BLaER1 treated with 17β-estradiol and CSF1 and Interleukin-3, amounts not matched to agents 10 nM and 100 nM (cell line): ENCODE measurements around the gene HOXC4.

Experiments
- H3K27ac ChIP-seq, 11 experiments: shearing (Covaris generic); formaldehyde crosslinking; 2 replicates each; pipeline ENCODE4 v1.8.1; 2022
- H3K27me3 ChIP-seq, 11 experiments: shearing (Covaris generic); formaldehyde crosslinking; 2 replicates each; pipeline ENCODE4 v1.8.1; 2022
- H3K36me3 ChIP-seq, 11 experiments: shearing (Covaris generic); formaldehyde crosslinking; 2 replicates each; pipeline ENCODE4 v1.8.1; 2022
- H3K4me1 ChIP-seq, 10 experiments: shearing (Covaris generic); formaldehyde crosslinking; 2 replicates each; pipeline ENCODE4 v1.8.1; 2022
- H3K4me2 ChIP-seq, 11 experiments: shearing (Covaris generic); formaldehyde crosslinking; 2 replicates each; pipeline ENCODE4 v1.8.1; 2022
- H3K4me3 ChIP-seq, 10 experiments: shearing (Covaris generic); formaldehyde crosslinking; 2 replicates each; pipeline ENCODE4 v1.8.1; 2022
- H3K9ac ChIP-seq, 11 experiments: shearing (Covaris generic); formaldehyde crosslinking; 2 replicates each; pipeline ENCODE4 v1.8.1; 2022
- H3K9me3 ChIP-seq, 11 experiments: shearing (Covaris generic); formaldehyde crosslinking; replicated peaks in 1 of 11; 2 replicates each; pipeline ENCODE4 v1.8.1; 2022
- H4K20me1 ChIP-seq, 11 experiments: shearing (Covaris generic); formaldehyde crosslinking; 2 replicates each; pipeline ENCODE4 v1.8.1; 2022
- Cebpa-rat ChIP-seq, 11 experiments: shearing (Covaris generic); IDR thresholded peaks; 2 replicates each; pipeline ENCODE4 v1.8.1; 2022

The HOXC4 gene

DNA sequence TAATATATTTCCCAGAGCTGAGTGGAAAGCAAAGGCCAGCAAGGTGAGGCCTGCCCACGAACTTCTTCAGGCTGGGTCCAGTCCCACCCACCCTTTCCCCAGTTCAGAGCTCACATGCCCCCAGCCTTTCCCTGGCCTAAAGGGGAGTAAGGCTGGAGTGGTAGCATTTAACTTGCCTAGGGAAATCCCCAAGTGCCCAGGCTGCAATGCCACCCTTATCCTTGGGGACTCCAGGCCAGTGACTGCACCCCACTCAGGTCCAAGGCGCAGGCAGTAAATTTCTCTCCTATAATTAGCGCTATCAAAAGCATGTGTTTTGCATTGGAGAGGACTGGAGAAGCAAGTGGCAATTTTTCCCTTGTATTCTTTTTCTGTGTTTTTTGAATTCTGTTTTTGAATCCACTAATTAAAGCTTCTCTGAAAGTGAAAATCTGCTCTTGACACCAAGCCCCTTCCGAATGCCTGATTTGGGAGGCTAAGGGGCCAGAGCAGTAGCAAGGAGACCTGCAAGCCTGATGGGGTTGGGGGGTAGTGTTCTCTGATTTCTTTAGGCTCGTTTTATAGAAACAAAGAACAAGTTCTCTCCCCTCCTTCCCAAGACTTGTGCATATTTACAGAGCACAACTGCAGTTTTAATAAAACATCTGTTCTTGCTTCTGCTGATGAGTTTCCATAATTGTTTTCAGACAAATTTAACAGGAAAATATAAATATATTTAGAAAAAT is 28.9 kb upstream of the HOXC4 start:
- H3K27me3 ChIP-seq, result peaks cover 100% of the 10 kb centered on the region in 11 experiments
- no peaks in the 10 kb centered on the region for H3K9me3 ChIP-seq
- H3K4me2 ChIP-seq, result no peak overlapping the region
- H3K4me1 ChIP-seq, result no peaks in the 10 kb centered on the region
- no peak for TF ChIP-seq Cebpa-rat (IDR thresholded peaks at IDR 0.05)
- no peak overlapping the region for H3K4me3 ChIP-seq
- H3K27ac ChIP-seq, result no peak overlapping the region
- no peaks in the 10 kb centered on the region for H3K36me3 ChIP-seq
- peaks cover 0 to 96% (median 87%) of the 10 kb centered on the region in 11 experiments; a peak in 17 of 22 replicates for H4K20me1 ChIP-seq
- no peak overlapping the region for H3K9ac ChIP-seq

- no peaks in the 10 kb centered on the region for H3K4me1 ChIP-seq
- H3K27ac ChIP-seq, result no peak overlapping the region
- H3K27me3 ChIP-seq, result peaks cover 100% of the 10 kb centered on the region in 11 experiments
- no peak overlapping the region for H3K4me2 ChIP-seq
- H3K9ac ChIP-seq, result no peak overlapping the region
- no peak for TF ChIP-seq Cebpa-rat (IDR thresholded peaks at IDR 0.05)
- H3K36me3 ChIP-seq, result no peaks in the 10 kb centered on the region
- no peak overlapping the region for H3K4me3 ChIP-seq
- peaks cover 0 to 3% (median 0%) of the 10 kb centered on the region in 11 experiments; a peak in 6 of 22 replicates for H3K9me3 ChIP-seq
- H4K20me1 ChIP-seq, result peaks cover 0 to 95% (median 80%) of the 10 kb centered on the region in 11 experiments; a peak in 17 of 22 replicates
These were observed 27.9 kb upstream of the HOXC4 start for GRCh38 chr12:54025499-54026405.

DNA sequence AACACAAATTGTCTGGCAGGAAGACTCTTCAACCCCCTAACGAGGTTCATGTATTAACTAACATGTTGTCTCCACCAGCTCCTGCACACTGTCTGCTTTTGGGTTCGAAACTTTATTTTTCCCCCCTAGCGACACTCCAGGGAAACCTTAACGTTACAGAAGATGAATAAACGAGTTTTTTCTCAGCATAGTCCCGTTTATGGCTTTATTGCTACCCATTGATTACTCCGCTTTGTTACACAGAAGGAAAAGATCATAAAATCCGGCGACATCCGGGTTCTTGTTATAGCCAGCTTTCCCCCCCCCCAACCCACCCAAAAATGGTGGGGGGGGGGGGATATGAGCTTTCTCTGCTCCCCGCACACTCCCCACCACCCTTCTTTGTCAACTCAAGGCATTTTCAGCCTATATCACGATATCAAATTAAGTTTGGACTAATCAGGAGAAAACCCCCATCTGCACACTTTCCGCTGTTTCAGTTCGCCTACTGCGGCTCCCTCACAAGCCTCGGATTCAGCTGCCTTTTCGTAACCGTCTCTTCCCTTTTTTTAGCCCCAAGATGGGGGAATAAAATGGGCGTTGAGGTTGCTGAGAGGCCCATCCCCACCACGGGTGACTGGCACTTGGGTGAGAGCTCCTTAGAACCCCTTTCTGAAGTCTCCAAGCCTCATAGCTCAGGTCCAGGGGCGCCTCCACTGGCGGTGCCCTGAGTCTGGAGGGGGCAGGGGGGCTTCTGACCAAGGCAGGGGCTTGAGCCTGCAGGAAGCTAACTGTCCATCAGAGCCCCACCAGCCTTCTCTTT is 26.8 kb upstream of the HOXC4 start:
- Histone ChIP-seq H3K4me2 (no peak overlapping the region), H3K4me1 (no peaks in the 10 kb centered on the region), H3K27ac (no peak overlapping the region), H3K27me3 (peaks cover 100% of the 10 kb centered on the region in 11 experiments), H3K9me3 (peaks cover 0 to 14% (median 10%) of the 10 kb centered on the region in 11 experiments; a peak in 15 of 22 replicates), H3K36me3 (no peaks in the 10 kb centered on the region), H3K9ac (no peak overlapping the region), H3K4me3 (no peak overlapping the region), H4K20me1 (peaks cover 0 to 95% (median 80%) of the 10 kb centered on the region in 11 experiments; a peak in 17 of 22 replicates)
- TF ChIP-seq Cebpa-rat (IDR thresholded peaks at IDR 0.05), result no peak

DNA sequence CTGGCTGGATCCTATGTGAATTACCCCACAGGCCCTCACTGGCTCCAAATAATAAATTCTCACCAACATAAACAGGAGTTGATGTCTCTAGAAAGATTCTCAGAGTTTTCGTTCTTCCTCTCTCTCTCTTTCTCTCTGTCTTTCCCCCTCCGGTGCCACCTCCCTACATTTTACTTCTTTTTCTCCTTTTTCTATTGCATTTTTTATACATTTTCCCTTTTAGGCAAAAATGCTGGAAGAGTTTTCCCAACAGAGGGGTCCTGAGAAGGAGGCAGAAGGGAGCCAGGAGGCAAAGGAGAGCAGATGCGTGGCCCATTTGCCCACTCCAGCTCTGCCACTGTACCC is 26.2 kb upstream of the HOXC4 start:
- TF ChIP-seq Cebpa-rat (IDR thresholded peaks at IDR 0.05), result no peak
- Histone ChIP-seq H3K9me3 (peaks cover 5 to 20% (median 16%) of the 10 kb centered on the region in 11 experiments; a peak in 21 of 22 replicates), H4K20me1 (peaks cover 0 to 91% (median 78%) of the 10 kb centered on the region in 11 experiments; a peak in 17 of 22 replicates), H3K9ac (no peak overlapping the region), H3K27me3 (peaks cover 100% of the 10 kb centered on the region in 11 experiments), H3K27ac (no peak overlapping the region), H3K4me2 (no peak overlapping the region), H3K4me1 (no peaks in the 10 kb centered on the region), H3K4me3 (no peak overlapping the region), H3K36me3 (no peaks in the 10 kb centered on the region)

DNA sequence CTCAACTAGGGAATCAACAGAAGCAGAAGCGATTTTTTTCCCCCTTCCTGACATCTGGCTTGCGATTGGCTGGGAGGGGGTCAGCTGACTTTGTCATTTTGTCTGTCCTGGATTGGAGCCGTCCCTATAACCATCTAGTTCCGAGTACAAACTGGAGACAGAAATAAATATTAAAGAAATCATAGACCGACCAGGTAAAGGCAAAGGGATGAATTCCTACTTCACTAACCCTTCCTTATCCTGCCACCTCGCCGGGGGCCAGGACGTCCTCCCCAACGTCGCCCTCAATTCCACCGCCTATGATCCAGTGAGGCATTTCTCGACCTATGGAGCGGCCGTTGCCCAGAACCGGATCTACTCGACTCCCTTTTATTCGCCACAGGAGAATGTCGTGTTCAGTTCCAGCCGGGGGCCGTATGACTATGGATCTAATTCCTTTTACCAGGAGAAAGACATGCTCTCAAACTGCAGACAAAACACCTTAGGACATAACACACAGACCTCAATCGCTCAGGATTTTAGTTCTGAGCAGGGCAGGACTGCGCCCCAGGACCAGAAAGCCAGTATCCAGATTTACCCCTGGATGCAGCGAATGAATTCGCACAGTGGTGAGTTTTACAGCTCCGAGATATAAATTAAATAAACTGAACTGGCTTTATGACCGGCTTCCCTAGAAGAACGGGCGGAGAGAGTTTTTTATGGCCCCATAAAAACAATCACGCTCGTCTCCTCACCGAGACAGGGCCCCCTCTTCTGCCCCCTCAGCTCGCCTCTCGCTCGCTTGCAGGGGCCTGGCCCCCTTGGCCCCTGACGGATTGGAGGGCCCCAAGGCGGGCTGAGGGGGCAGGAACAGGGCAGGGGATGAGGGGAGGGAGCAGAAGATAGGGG is 25.1 kb upstream of the HOXC4 start, which contains the start of gene HOXC6:
HOXC6 (plus strand) TSS at position 127 of the 888 bp plus-strand sequence; CDS start at position 209, 82 bp downstream.
- Histone ChIP-seq H4K20me1 (peaks cover 0 to 87% (median 67%) of the 10 kb centered on the region in 11 experiments; a peak in 16 of 22 replicates), H3K4me3 (no peak within 1 kb of the TSS), H3K27ac (no peak within 1 kb of the TSS), H3K9ac (no peak within 1 kb of the TSS), H3K36me3 (no peaks in the 10 kb centered on the region), H3K4me2 (no peak within 1 kb of the TSS), H3K27me3 (peaks cover 100% of the 10 kb centered on the region in 11 experiments), H3K9me3 (peaks cover 17 to 31% (median 27%) of the 10 kb centered on the region in 11 experiments), H3K4me1 (no peaks in the 10 kb centered on the region)
- TF ChIP-seq Cebpa-rat (IDR thresholded peaks at IDR 0.05), result no peak

- Histone ChIP-seq H3K27ac (no peak overlapping the region), H3K36me3 (no peaks in the 10 kb centered on the region), H3K4me1 (no peaks in the 10 kb centered on the region), H3K27me3 (peaks cover 100% of the 10 kb centered on the region in 11 experiments), H4K20me1 (peaks cover 0 to 86% (median 62%) of the 10 kb centered on the region in 11 experiments; a peak in 17 of 22 replicates), H3K9ac (no peak overlapping the region), H3K4me2 (no peak overlapping the region), H3K4me3 (no peak overlapping the region), H3K9me3 (peaks cover 17 to 43% (median 27%) of the 10 kb centered on the region in 11 experiments)
- no peak for TF ChIP-seq Cebpa-rat (IDR thresholded peaks at IDR 0.05)
These were observed 23.9 kb upstream of the HOXC4 start for GRCh38 chr12:54029529-54030441.

- H4K20me1 ChIP-seq, result peaks cover 0 to 86% (median 64%) of the 10 kb centered on the region in 11 experiments; a peak in 17 of 22 replicates
- peaks cover 100% of the 10 kb centered on the region in 11 experiments for H3K27me3 ChIP-seq
These were observed 23.2 kb upstream of the HOXC4 start for GRCh38 chr12:54030442-54030801.

More at GRCh38 chr12:54030442-54030801, 23.2 kb upstream of the HOXC4 start:
- Histone ChIP-seq H3K36me3 (no peaks in the 10 kb centered on the region), H3K9ac (no peak overlapping the region), H3K4me1 (no peaks in the 10 kb centered on the region), H3K27ac (no peak overlapping the region), H3K4me3 (no peak overlapping the region), H3K9me3 (peaks cover 17 to 43% (median 27%) of the 10 kb centered on the region in 11 experiments), H3K4me2 (no peak overlapping the region)
- no peak for TF ChIP-seq Cebpa-rat (IDR thresholded peaks at IDR 0.05)
